GM12873 (cell line): Measurements from ENCODE around the gene TMEM141.

ENCODE experiments used
- CTCF ChIP-seq: IDR thresholded peaks from 2 replicates; pipeline ENCODE4 v1.5.1; 2012; ENCODE audit warnings: low read depth, mild to moderate bottlenecking, moderate library complexity, low read length, control low read depth; ENCODE audit not compliant: insufficient read depth; ENCODE audit errors: missing control alignments

Gene TMEM141

GRCh38 chr9:136826703-136827582 is 35.8 kb downstream of the TMEM141 start:
- TF ChIP-seq CTCF = no peak

DNA sequence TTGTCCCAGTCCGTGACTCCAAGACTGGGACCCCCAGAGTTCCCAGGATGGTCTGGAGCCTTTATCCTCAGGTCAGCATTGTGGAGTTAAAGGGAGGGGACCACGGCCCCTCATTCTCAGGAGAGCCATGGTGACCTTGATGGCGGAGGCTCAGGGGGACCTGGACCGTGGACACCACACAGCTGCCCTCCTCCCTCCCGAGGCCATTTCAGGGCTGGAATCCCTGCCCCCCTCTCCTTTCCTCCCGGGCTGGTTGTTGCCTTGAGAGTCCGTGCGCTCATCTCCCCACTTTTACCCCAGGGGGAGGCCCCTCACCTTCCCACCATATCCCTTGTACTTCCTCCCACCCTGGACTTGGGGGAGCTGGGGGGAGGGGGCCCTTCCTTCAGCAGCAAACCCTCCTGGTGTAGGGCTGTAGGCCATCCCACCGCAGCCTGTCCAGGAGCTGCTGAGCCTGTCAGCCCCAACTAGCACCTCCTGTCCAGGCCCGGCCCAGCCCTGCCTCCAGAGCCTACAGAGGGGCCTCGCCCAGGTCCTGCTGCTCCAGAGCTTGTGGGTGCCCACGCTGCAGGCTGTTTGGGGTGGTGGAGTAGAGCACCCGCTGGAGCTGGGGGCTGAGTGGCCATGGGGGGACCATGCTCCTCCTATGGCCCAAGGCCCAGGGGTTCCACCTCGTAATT is 36.8 kb downstream of the TMEM141 start:
- TF ChIP-seq CTCF = no peak

- no peak for TF ChIP-seq CTCF
These were observed 37.5 kb downstream of the TMEM141 start for GRCh38 chr9:136828474-136829140.

GRCh38 chr9:136829412-136829811 is 38.3 kb downstream of the TMEM141 start:
- no peak for TF ChIP-seq CTCF

- TF ChIP-seq CTCF = no peak
These were observed 39.1 kb downstream of the TMEM141 start for GRCh38 chr9:136829981-136830885.

DNA sequence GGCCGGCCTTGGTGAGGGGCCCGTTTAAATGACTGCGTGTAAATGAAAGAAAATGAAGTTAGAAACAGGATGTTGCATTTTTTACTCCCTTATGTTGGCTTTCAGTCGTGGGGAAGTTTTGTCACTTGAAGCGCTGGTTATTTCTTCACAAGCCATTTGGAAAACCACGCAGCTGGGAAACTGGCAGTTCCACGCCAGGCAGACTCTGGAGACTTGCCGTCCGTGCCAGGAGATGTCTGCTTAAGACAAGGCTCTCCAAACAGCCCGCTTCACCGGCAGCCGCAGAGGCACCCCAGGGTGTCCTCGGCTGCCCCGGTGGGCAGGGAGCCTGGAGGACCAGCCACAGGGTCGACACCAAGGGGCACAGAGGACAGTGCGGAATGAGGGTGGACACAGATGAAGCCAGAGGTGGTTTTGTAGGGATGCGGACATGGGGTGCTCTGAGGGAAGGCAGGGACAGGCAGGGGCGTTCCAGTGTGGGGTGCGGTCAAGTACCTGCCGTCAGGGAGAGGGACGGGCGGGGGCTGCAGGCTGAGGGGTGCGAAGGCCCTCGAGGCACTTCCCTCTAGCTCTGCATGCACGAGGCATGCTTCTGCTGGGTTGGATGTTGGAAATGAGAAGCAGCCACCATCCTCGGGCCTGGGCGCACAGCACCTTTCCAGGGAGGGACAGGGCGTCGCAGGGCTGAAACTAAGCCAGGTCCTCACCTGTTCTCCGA is 40.0 kb downstream of the TMEM141 start:
- TF ChIP-seq CTCF = no peak
